Measurements from ENCODE around the gene ZNF761.
A peak's percentile ranks its signal among the peaks of the same experiment; 100 is the strongest.
"Not testable (repeated sequence)": the region's sequence is repeated elsewhere in the genome, so short reads cannot be mapped to it uniquely, and the experiment has no call there.

The ZNF761 gene

GRCh38 chr19:53460131-53460721, 28.4 kb downstream of the ZNF761 start:
- DNase-seq (ENCODE audit: low read depth in 2 of 2) = not testable (repeated sequence)

GRCh38 chr19:53461866-53462265, 30.1 kb downstream of the ZNF761 start:
- DNase-seq (ENCODE audit: low read depth in 2 of 2) = no peak

- no peak for DNase-seq (ENCODE audit: low read depth in 2 of 2)
These were observed 31.1 kb downstream of the ZNF761 start for GRCh38 chr19:53462861-53463260.

GRCh38 chr19:53463263-53463662, 31.5 kb downstream of the ZNF761 start:
- DNase-seq (ENCODE audit: low read depth in 2 of 2) = no peak

- DNase-seq (ENCODE audit: low read depth in 2 of 2) = no peak
These were observed 35.1 kb downstream of the ZNF761 start for GRCh38 chr19:53466726-53467484.

GRCh38 chr19:53467485-53468262, 35.9 kb downstream of the ZNF761 start, which contains the start of gene ZNF813:
ZNF813 (plus strand) TSS chr19:53467733; CDS start chr19:53483823, 16,090 bp downstream.
- DNase-seq (ENCODE audit: low read depth in 2 of 2) = peak; percentile 92 to 99

GRCh38 chr19:53468628-53469027, 36.8 kb downstream of the ZNF761 start:
- DNase-seq (ENCODE audit: low read depth in 2 of 2) = not testable (repeated sequence)

- no peak for DNase-seq (ENCODE audit: low read depth in 2 of 2)
These were observed 40.1 kb downstream of the ZNF761 start for GRCh38 chr19:53471916-53472315.

- not testable (repeated sequence) for DNase-seq (ENCODE audit: low read depth in 2 of 2)
These were observed 43.0 kb downstream of the ZNF761 start for GRCh38 chr19:53474832-53475231.

- DNase-seq (ENCODE audit: low read depth in 2 of 2) = not testable (repeated sequence)
These were observed 43.7 kb downstream of the ZNF761 start for GRCh38 chr19:53475470-53475869.

GRCh38 chr19:53483751-53484150, 52.0 kb downstream of the ZNF761 start:
- not testable (repeated sequence) for DNase-seq (ENCODE audit: low read depth in 2 of 2)

- no peak for DNase-seq (ENCODE audit: low read depth in 2 of 2)
These were observed 53.5 kb downstream of the ZNF761 start for GRCh38 chr19:53485046-53486004.

GRCh38 chr19:53492153-53492552, 60.4 kb downstream of the ZNF761 start:
- DNase-seq (ENCODE audit: low read depth in 2 of 2) = no peak

GRCh38 chr19:53497311-53498023, 65.7 kb downstream of the ZNF761 start:
- not testable (repeated sequence) for DNase-seq (ENCODE audit: low read depth in 2 of 2)

- DNase-seq (ENCODE audit: low read depth in 2 of 2) = not testable (repeated sequence)
These were observed 66.2 kb downstream of the ZNF761 start for GRCh38 chr19:53498024-53498395.

- DNase-seq (ENCODE audit: low read depth in 2 of 2) = not testable (repeated sequence)
These were observed 71.4 kb downstream of the ZNF761 start for GRCh38 chr19:53503151-53503550.

- not testable (repeated sequence) for DNase-seq (ENCODE audit: low read depth in 2 of 2)
These were observed 72.0 kb downstream of the ZNF761 start for GRCh38 chr19:53503671-53504364.

- not testable (repeated sequence) for DNase-seq (ENCODE audit: low read depth in 2 of 2)
These were observed 72.5 kb downstream of the ZNF761 start for GRCh38 chr19:53504365-53504703.

GRCh38 chr19:53504885-53505284, 73.1 kb downstream of the ZNF761 start:
- no peak for DNase-seq (ENCODE audit: low read depth in 2 of 2)

- no peak for DNase-seq (ENCODE audit: low read depth in 2 of 2)
These were observed 74.9 kb downstream of the ZNF761 start for GRCh38 chr19:53506728-53507127.
